ENCODE data around the gene TUBA3C.

Gene TUBA3C

DNA sequence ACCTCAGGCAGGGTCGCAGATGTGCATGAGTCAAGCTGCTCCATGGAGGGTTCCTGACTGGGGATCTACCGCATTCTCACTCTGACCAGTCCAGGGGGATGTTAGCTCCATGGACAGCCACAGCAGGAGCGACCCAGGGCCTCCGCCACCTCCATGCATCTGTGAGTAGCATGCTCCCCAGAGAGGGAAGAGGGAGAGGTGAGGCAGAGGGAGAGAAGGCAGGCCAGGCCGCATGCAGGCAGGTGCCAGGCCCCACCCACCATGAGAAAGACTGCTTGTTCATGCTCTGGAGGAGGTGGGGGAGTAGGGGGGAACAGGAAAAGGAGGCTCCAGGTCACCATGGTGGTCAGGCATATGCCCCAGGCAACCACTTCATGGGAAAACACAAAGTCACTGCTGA lies 20.3 kb downstream of the TUBA3C start:
- no peak for DNase-seq (ENCODE audit: low read depth)

DNA sequence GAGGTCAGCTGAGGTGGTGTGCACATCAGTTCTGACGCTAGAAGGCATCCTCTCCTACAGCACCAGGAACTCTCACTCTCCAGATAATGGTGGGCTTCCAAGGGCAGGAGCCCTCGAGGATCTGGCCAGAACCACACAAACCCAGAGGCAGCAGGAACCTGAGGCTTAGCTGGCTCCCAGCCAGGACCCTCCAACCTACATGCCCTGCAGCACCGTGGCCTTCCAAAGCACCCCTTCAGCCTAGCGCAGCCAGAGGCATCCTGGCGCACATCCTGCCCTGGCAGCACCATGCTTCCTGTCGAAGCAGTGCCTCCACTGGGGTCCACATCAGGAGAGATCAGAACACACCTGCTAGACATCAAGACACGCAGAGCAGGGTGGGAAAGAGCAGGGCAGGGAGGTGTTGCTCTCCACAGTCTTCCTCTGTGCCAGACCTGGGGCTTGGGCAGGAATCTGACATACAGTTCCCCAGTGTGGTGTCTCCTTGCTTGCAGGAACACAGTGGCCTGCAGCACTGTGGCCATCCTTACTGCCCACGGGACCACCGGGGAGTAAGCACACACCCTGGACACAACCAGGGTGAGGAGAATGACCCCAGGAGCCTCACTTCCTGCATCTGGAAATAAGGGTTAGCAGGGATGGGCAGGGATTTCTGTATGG lies 21.7 kb downstream of the TUBA3C start:
- DNase-seq (ENCODE audit: low read depth): no peak

DNA sequence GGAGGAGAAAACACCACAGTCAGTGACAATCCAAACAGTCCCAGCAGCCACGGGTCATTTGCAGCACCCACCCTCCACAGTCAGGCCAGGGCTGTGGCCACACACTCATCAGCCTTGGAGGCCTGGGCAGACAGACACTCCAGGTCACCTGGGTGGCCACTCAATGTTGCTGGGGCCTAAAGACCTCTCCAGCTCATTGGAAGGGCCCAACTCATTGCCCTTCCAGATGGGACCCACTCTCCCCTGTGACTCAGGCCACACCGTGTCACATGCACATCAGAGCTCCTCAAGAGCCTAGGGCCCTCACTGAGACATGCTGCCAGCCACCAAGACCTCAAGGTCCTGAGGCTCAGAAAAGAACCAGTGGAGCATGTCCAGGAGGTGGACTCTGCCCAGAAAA lies 22.4 kb downstream of the TUBA3C start:
- DNase-seq (ENCODE audit: low read depth): no peak

DNA sequence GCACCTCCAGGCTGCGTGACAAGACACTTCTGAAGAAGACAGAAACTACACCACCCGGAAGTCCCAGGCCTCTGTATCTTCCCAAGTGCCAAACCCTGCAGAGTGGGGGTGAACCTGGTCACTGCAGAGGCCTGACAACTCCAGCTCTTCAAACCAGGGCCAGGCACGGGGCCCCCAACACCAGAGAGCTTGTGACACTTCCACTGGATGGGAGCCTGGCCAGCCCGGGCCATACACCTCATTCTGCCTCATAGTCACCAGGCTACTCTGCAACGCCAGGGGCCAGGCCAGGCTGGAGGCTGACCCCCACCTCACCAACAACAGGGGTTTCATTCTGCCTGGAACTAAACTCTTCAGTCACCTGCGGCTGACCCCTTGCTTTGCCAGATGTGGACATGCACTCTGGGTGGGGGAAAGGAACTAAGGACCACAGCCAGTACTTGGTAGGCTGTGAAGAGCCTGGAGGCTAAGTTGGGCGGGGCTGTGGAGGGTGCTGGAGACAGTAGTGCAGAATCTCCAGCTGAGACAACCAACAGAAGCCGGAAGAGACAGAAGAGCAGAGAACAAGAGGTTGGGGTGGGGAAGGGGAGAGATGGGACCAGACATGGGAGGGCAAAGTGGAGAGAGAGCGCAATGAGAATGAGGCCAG lies 23.0 kb downstream of the TUBA3C start:
- DNase-seq (ENCODE audit: low read depth): no peak

DNA sequence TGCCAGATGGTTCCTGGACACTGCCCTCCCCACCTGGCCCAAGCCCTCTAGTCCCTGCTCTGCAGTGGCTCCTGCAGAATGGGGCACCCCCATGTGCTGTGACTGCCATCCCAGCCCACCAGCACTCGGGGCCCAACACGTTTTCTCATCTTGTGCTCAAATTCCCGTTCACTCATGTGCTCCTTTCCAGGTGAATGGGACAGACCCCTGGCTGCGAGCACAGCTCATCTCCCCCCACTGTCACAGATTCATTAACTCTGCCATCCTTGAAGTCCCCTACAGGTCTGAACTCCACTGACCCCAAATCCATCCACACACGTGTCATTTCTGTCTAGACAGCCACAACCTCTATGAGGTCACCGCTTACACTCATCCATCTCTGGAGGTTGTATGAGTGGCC lies 23.6 kb downstream of the TUBA3C start:
- no peak for DNase-seq (ENCODE audit: low read depth)

DNA sequence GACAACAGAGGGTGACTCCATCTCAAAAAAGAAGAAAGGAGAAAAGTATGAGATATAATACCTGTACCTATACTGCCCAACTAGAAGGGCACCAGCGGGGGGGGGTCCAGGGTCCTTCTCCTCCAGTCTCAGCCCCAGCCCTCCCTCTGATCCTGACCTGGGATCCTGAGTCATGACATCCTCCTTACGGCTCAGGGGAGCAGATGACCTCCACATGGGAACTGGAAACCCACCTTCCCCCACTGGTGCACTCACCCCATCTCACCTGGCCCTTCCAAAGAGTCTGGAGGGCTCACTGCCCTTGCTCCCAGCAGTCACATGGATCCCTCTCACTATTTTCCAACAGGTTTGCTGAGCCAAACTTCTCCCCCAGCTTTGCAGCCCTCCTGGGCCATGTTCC lies 24.2 kb downstream of the TUBA3C start:
- no peak for DNase-seq (ENCODE audit: low read depth)

DNA sequence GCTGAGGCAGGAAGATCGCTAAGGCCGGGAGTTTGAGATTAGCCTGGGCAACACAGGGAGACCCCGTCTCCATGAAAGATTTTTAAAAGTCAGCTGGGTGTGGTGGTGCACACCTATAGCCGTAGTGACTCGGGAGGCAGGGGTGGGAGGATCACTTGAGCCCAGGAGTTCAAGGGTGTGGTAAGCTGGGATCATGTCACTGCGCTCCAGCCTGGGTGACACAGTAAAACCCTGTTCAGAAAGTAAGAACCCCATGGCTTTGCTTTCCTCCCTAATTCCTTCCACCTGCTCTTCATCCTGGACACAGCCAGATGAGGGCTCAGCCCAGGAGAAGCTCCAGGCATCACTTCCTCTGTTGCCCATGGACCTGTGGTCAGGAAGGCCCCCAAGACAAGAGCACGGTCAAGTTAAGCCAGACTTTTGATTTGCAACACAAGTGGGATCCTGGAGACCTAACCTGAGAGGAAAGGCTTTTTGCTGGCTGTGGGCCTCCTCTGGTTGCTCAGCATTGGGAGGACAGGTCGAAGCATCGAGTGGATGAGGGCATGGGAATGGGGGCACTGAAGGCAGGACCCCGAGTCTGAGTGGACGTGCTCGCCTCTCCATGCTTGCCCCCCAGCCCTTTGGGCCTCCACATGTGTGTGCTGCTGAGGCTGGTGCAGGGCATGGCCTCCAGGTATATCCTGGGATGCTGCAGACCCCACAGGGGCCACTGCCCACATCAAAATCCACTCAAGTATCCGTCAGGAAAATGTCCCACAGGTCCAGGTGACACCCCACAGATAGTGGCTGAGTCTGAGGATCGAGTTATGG lies 25.4 kb downstream of the TUBA3C start:
- DNase-seq (ENCODE audit: low read depth): no peak

DNA sequence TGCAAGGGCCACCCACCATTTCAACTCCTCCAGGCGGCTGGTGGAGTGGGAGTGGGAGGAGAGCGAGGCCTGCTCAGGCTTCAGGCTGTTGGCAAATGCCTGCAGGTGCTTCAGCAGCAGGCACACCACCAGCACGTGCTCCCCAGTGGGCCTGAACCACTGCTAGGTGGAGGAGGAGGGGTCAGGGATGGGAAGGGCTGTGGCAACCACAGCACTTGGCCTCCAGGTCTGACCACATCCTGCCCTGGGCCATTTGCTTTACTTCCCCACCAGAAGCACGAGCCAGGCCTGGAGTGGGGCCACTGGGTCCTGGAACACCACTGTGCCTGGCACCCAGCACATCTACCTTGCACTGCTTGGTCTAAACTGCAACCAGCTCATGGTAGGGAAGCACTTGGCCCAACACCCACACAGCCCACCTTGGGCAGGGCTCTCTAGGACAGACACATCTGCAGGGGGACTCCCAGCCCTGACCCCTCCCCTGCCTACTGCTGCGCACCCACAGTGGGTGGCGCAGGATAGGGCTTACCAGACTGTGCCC lies 26.2 kb downstream of the TUBA3C start:
- no peak for DNase-seq (ENCODE audit: low read depth)

DNA sequence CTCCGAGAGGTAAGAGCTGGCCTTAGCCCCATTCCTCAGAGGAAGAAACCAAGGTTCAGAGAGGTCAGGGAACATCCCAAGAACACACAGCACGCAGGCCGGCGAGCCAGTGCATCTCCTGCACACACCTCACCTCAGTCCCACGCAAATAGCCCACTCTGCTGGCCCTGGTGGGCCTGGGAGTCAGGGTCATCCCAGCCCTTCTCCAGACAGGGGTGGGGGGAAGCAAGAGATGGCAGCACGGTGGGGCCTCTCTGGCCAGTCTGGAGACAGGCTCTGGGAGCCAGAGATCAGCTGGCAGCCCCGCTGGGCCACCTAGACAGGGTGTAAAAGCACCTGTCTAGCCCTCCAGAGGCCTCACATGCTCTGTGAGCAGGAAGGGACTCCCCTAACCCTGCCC lies 26.8 kb downstream of the TUBA3C start:
- no peak for DNase-seq (ENCODE audit: low read depth)

DNA sequence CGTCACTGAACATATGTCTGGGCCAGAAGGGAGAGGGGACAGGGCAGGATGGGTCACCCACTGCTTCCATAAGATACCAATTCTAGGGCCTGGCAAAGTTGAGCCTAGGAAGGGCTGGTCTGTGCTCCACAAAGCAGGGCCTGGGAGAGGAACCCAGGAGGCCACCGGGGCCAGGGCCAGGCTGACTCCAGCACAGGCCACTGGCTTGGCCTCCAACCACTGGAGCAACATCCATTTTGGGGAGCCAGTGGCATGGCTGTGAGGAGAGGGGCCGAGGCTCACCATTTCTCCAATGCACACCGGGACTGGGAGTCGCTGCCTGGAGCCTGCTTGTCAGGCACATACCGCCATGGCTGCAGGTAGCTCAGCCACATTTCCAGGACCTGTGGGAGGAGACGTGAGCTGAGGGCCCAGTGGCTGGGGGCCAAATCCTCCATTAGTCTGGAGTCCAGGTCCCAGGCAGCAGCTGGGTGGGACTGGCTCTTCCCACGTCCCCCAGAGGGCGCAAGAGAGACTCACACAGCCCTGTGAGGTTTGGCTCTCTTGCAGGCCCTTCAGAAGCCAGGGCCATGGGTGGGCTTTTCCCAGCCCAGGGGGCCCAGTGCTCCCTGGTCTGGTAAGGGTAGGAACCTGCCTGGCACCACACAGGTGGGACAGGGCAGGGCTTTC lies 27.7 kb downstream of the TUBA3C start:
- no peak for DNase-seq (ENCODE audit: low read depth)

DNA sequence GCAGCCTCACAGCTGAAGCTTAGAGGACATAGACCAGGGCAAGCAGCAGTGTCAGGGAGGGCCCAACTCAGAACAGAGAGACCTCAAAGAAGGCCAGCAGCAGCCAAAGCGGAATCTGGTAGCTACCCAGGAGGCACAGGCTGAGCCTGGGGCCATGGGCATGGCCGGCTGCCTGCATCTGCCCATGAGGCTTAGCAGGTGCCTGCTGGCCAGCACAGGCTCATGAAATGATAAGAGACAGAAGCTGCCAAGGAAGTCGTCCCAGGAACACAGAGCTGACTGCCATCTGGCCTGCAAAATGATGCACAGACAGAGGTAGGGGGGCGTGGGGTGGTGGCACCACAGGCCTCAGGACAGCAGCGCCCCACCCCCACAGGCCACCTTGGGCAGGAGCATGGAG lies 29.2 kb downstream of the TUBA3C start:
- no peak for DNase-seq (ENCODE audit: low read depth)

DNA sequence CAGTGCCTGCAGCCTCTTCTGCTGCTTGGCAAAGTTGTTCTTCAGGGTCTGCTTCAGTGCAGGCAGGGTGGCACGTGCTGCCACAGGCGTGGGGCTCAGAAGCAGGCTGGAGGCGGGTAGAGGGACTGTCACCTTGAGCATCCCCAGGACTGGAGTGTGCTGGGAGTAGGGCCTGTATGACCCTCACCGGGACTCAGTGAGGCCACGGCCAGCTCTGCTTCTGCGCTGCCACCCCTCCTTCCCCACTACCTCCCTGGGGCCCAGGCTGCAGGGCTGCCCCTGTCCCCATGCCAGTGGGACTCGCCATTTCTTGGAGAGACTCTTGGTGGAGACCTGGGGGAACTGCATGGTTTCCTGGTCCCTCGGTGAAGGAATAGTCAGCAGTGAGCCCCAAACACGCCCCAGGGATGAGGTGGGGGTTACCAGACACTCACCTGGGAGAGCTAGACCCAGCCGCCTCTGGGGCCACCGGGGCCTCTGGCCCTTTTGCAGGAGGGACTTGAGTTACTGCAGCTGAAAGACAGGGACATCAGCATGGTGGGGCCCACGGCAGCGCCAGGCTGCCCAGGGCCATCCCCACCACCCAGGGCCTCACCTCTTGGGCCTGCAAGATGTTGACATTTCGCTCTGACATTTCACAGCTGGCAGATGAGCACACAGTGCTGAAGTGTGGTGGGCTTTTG lies 29.9 kb downstream of the TUBA3C start:
- DNase-seq (ENCODE audit: low read depth): no peak

DNA sequence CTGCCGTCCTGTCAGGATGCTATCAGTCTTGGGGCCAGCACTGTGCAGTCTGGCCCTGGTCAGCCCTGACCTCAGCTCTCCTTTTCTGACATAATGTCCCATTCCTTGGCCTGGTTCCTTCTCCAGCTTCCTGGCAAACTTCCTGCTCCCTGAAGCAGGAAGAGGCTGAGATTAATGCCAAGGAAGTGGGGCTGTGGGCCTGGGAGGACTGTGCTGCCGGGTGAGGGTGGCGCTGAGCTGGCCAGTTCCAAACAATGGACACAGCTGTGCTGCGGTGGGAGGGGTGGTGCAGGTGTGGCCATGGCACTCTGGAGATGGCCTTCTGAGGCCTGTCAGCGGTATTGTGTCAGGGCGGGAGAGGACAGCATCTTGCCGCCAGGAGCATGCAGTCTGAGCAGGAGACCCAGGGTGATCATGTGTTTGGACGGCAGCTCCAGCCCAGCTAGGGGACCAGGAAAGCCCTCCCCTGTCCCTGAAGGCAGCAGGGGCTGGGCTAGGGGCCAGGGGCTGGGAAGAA lies 30.9 kb downstream of the TUBA3C start:
- DNase-seq (ENCODE audit: low read depth): no peak

DNA sequence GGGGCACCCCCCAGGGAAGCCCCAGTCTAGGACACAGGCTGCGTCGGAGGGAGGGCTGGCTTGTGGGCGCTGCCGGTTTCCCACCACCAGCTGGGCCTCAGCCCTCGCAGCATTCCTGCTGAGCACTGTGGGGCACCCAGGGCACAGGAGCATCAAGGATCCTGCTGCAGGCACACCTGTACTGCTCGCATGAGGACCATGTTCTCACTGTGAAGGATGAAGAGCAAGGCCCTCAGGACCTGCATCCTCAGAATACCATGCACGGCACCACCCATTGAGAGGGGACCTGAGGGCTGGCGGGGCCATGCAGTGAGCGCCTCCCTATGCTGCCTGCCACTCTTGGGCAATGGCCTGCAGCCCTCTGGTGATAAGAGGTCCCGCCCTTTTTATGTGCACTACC lies 31.4 kb downstream of the TUBA3C start:
- DNase-seq (ENCODE audit: low read depth): no peak

DNA sequence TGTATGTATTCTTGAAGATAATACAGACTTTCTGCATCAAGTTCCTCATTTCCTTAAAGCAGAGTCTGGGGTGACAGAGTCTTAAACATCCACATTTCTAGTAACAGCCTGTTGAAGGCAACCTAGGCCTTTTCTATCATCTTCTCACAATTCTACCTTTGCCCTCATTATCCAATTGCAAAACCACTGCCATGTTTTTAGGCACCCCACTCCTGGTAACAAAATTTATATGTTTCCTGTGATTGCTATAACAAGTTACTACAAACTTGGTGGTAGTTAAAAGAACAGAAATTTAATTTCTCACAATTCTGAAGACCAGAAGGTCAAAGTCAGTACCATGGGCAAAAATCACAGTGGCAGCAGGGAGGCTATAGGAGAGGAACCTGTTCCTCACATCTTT lies 33.1 kb downstream of the TUBA3C start:
- no peak for DNase-seq (ENCODE audit: low read depth)
